Activated CD8-positive, alpha-beta T cell treated with anti-CD3 and anti-CD28 coated beads for 36 hours (primary cell): ENCODE measurements around the gene SLC9A5. TPM values are rescaled to one million over a fixed set of nuclear protein-coding genes. Genes with fewer than 3 reads are reported as not detected.

Experiments used
- ATAC-seq: fragments of 200-7000 bp; cut with Tn5 transposase; one replicate; pipeline ENCODE4 v1.10.0; 2021; ENCODE audit warnings: mild to moderate bottlenecking, moderate library complexity
- CTCF ChIA-PET: fragments of 350-600 bp; sonication (Branson Sonifier 250); formaldehyde crosslinking; loops from one replicate; lab custom pipeline; 2021; ENCODE audit warnings: antibody characterized with exemption; lab: Charles Lee
- POLR2A ChIA-PET: fragments of 350-600 bp; sonication (Branson Sonifier 250); formaldehyde crosslinking; loops from one replicate; lab custom pipeline; 2021; ENCODE audit warnings: antibody characterized with exemption; lab: Charles Lee
- DNase-seq: peaks from one replicate; pipeline ENCODE4 v3.0.0-alpha.2; 2020
- H3K27ac Mint-ChIP-seq: one replicate; pipeline ENCODE4 v1.8.0; 2021; ENCODE audit warnings: mild to moderate bottlenecking, mixed read lengths
- H3K27me3 Mint-ChIP-seq: one replicate; pipeline ENCODE4 v1.8.0; 2021; ENCODE audit warnings: mixed read lengths
- H3K36me3 Mint-ChIP-seq: one replicate; pipeline ENCODE4 v1.8.0; 2021; ENCODE audit warnings: low read depth, mixed read lengths
- H3K4me1 Mint-ChIP-seq: one replicate; pipeline ENCODE4 v1.8.0; 2021; ENCODE audit warnings: low read depth, mixed read lengths
- H3K4me3 Mint-ChIP-seq: one replicate; pipeline ENCODE4 v1.8.0; 2021; ENCODE audit warnings: mild to moderate bottlenecking, moderate library complexity, mixed read lengths
- H3K9me3 Mint-ChIP-seq: one replicate; pipeline ENCODE4 v1.8.0; 2021; ENCODE audit warnings: mixed read lengths
- CTCF ChIP-seq: fragments of 200-600 bp; IDR thresholded peaks from one replicate; pipeline ENCODE4 v1.8.0; 2022; ENCODE audit warnings: antibody characterized with exemption, mild to moderate bottlenecking
- intact Hi-C: fragments of 100-400 bp; cut with micrococcal nuclease; formaldehyde crosslinking; loops from one replicate; pipeline ENCODE4 v1.10.0; 2022
- total RNA-seq, 2 experiments: library from RNA; stranded (reverse); gene quantifications; one replicate each; pipeline ENCODE4 v1.2.3, GENCODE V29; 2021

The SLC9A5 gene
- 1 to 10 TPM; 7.7 to 8.1 TPM for total RNA-seq

GRCh38 chr16:67248401-67249177 lies at the start of gene SLC9A5:
Gene SLC9A5 (plus strand): TSS chr16:67248979. CDS start chr16:67249015, 36 bp downstream.
- CTCF ChIA-PET, result interaction anchor here (0.6 to 2.3 kb wide), 11 partner anchors 10 to 233 kb away, joined by 3 to 7 read pairs (median 3); partner anchors contain the start of genes KCTD19, LRRC36 and TMEM208
- no peaks in the 10 kb centered on the region for H3K9me3 Mint-ChIP-seq
- POLR2A ChIA-PET, result interaction anchor here (0.9 to 10.0 kb wide), 9 partner anchors 10 to 221 kb away, joined by 3 to 123 read pairs (median 3); partner anchors contain the start of gene TMEM208
- DNase-seq (peak; percentile 39), ATAC-seq (no peak)
- peaks cover 41% of the 10 kb centered on the region for H3K4me1 Mint-ChIP-seq
- H3K4me3 Mint-ChIP-seq, result peak within 1 kb of the TSS; percentile 89
- H3K36me3 Mint-ChIP-seq, result peaks cover 2% of the 10 kb centered on the region
- intact Hi-C loops, result no loop called here
- peak; percentile 26 for TF ChIP-seq CTCF
- peak within 1 kb of the TSS; percentile 86 for H3K27ac Mint-ChIP-seq
- H3K27me3 Mint-ChIP-seq, result no peaks in the 10 kb centered on the region

- Mint-ChIP-seq H3K27ac (no peak within 1 kb of the TSS), H3K9me3 (no peaks in the 10 kb centered on the region), H3K4me3 (no peak within 1 kb of the TSS), H3K4me1 (peaks cover 24% of the 10 kb centered on the region), H3K36me3 (peaks cover 51% of the 10 kb centered on the region), H3K27me3 (no peaks in the 10 kb centered on the region)
- intact Hi-C loops, result no loop called here
- ChIA-PET CTCF (interaction anchor here (0.6 to 2.4 kb wide), 6 partner anchors 14 to 221 kb away, joined by 3 to 15 read pairs (median 3); no protein-coding TSS in a partner anchor), POLR2A (interaction anchor here (1.3 kb wide), 1 partner anchor 27 kb away, joined by 3 read pairs; the partner anchor contains the start of gene TMEM208)
- no peak for TF ChIP-seq CTCF
- ATAC-seq, result no peak
- no peak for DNase-seq
Measured at GRCh38 chr16:67199011-67199807, 49.6 kb upstream of the SLC9A5 start, which contains the start of gene ELMO3. Gene ELMO3 (plus strand): TSS chr16:67199131. CDS start chr16:67199327, 196 bp downstream.

- Mint-ChIP-seq H3K4me3 (no peak overlapping the region), H3K36me3 (peaks cover 47% of the 10 kb centered on the region), H3K9me3 (no peaks in the 10 kb centered on the region), H3K27me3 (no peaks in the 10 kb centered on the region), H3K4me1 (peaks cover 18% of the 10 kb centered on the region), H3K27ac (no peak overlapping the region)
- TF ChIP-seq CTCF, result no peak
- ChIA-PET POLR2A (interaction anchor here (0.6 to 1.3 kb wide), 2 partner anchors 27 to 67 kb away, joined by 3 read pairs; partner anchors contain the start of gene TMEM208), CTCF (no interaction called here)
- intact Hi-C loops, result no loop called here
- no peak for ATAC-seq
- DNase-seq, result no peak
Measured at GRCh38 chr16:67199808-67200198, 49.0 kb upstream of the SLC9A5 start.

GRCh38 chr16:67200491-67200890 lies 48.3 kb upstream of the SLC9A5 start:
- no peak overlapping the region for H3K27ac Mint-ChIP-seq
- H3K27me3 Mint-ChIP-seq, result no peaks in the 10 kb centered on the region
- DNase-seq (no peak), ATAC-seq (no peak)
- peaks cover 16% of the 10 kb centered on the region for H3K4me1 Mint-ChIP-seq
- CTCF ChIA-PET, result no interaction called here
- no peak overlapping the region for H3K4me3 Mint-ChIP-seq
- POLR2A ChIA-PET, result interaction anchor here (0.6 to 1.3 kb wide), 2 partner anchors 26 to 66 kb away, joined by 3 read pairs; partner anchors contain the start of gene TMEM208
- intact Hi-C loops, result no loop called here
- TF ChIP-seq CTCF, result no peak
- no peaks in the 10 kb centered on the region for H3K9me3 Mint-ChIP-seq
- H3K36me3 Mint-ChIP-seq, result peaks cover 41% of the 10 kb centered on the region
